HG03280 (cell line): ENCODE data around the gene OR2T2.
"Not testable (repeated sequence)": the region's sequence is repeated elsewhere in the genome, so short reads cannot be mapped to it uniquely, and the experiment has no call there.

Source experiments
- ATAC-seq: cut with Tn5 transposase; IDR thresholded peaks from one replicate; pipeline ENCODE4 v1.9.1; 2021; ENCODE audit warnings: mild to moderate bottlenecking, moderate library complexity; ENCODE audit not compliant: unreplicated experiment

The OR2T2 gene

DNA sequence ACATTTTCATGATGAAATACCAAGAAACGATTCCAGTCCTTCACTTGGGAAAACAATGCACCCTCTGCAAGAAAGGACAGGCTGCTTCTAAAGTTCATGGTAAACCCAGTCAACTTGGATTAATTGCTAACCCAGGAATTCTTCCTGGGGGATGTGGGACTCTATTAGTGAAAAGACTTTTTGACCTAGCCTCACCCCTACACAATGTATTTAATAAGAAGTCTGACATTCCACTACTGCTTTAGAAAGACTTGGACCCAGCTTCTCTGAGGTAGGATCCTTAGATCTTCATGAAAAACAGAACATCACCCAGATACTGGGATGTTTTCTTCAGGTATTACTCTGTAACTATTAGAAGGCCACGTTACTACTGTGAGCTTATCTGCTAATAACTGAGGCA lies at the start of gene OR2T2:
OR2T2 (plus strand) TSS at position 239 of the 400 bp plus-strand sequence. CDS start 7,161 bp downstream, outside the sequence.
- not testable (repeated sequence) for ATAC-seq

DNA sequence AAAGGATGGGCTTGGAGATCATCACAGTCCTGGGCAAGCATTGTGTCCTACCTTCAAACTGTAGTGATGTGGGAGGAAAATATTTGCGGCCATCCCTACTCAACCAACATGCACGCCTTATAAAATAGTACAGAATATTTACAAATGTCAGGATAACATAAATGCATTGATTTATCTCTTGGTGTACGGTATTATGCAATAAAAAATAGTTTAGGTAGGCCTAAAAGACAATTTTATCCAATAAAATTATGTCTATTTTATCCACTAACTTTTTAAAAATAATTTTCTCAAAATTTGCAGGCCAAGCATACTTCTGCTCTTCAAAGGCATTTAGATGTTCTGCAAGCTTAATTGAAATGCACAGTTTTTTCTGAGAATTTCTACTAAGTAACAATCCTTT lies 42.7 kb upstream of the OR2T2 start, which contains the start of gene OR2T1:
OR2T1 (plus strand) TSS at position 301 of the 400 bp plus-strand sequence. CDS start 3,100 bp downstream, outside the sequence.
- ATAC-seq = no peak

DNA sequence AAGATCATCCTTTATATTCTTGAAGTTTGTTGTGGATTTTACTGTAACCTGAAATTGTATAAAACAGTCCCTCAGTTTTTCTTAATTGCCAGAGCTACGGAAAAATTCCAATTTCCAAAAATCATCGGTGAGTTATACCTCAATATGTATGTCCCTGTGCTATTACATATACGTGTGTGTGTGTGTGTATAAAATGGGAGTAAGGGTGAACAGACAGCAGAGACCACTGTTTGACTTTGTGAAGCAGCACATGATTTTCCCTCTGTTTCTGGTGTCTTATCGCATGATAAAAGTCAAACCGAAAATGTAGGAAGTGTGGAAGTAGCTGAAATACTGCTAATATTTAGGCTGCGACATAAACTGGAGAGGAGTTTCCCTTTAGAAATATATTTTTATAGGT lies 41.4 kb upstream of the OR2T2 start:
- ATAC-seq = no peak

DNA sequence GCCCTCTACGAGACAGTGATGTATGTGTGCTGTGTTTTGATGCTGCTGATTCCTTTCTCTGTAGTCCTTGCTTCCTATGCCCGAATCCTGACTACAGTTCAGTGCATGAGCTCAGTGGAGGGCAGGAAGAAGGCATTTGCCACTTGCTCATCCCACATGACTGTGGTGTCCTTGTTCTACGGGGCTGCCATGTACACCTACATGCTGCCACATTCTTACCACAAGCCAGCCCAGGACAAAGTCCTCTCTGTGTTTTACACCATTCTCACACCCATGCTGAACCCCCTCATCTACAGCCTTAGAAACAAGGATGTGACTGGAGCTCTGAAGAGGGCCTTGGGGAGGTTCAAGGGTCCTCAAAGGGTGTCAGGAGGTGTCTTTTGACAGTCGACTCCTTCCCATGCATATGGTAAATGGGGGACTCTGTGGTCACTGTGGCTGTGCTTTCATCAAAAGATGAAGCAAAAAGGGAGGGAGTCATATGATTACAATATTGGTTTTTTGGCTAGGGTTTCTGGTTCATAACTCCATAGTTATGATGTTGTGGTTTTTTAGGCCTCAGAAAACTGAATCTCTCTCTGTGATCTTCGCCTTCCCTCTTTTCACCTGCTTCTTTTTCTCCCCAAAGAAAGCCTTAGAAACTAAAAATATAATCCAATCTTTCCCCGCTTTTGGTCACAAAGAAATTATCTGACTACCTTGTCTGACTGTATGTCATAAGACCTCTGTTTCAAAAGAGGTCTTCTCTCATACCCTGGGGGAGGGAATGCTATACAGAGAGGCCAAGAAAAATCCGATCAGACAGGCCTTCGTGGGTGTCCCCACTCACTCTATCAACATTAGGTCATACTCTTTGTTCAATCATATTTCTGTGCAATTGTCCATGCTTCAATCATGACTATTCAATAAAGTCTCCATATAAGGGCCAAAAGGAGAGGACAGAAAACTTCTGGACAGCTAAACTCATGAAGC lies 38.4 kb upstream of the OR2T2 start:
- ATAC-seq = no peak

GRCh38 chr1:248416226-248416625 lies 29.2 kb upstream of the OR2T2 start:
- no peak for ATAC-seq

GRCh38 chr1:248417854-248418253 lies 27.6 kb upstream of the OR2T2 start:
- no peak for ATAC-seq

- ATAC-seq = no peak
Observed at GRCh38 chr1:248421384-248421783, 24.1 kb upstream of the OR2T2 start.

- ATAC-seq = peak; percentile 46
Observed at GRCh38 chr1:248427526-248428191, 17.8 kb upstream of the OR2T2 start.

GRCh38 chr1:248428192-248428533 lies 17.3 kb upstream of the OR2T2 start:
- ATAC-seq = peak; percentile 86

DNA sequence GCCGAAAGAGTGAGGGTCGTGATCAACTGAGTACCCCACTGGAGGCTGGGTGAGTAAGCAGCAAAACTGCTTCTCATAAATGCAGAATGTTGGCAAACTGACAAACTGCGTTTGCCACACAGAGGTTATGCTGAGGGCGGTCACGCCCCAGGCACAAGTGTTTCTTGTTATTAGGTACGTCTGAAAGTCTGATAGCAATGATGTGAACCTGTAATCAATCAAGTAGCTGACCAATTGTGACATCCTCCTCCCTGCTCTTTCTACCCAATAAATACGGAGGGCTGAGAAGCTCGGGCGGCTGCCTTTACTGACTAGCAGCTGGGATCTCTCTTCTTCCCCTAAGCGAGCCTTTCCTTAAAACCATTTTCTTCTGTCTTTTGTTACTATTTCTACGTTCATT lies 13.8 kb upstream of the OR2T2 start:
- ATAC-seq = not testable (repeated sequence)

DNA sequence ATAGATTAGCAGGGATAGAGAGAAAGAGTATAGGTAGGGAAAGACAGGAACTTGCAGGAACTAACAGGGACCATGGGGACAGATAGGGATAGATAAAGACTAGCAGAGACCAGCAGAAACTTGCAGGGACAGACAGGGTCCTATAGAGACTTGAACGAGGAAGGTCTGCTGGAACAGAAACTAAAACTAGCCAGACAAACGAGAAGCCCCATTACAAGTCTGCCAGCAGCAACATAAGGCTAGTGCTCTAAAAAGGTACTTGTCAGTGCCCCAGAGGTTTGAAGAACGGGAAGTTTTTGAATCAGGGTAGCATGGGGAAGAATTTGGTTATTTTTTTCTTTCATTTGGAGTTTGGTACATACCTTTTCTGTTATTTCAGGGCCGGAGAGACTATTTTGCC lies 13.2 kb upstream of the OR2T2 start:
- not testable (repeated sequence) for ATAC-seq

DNA sequence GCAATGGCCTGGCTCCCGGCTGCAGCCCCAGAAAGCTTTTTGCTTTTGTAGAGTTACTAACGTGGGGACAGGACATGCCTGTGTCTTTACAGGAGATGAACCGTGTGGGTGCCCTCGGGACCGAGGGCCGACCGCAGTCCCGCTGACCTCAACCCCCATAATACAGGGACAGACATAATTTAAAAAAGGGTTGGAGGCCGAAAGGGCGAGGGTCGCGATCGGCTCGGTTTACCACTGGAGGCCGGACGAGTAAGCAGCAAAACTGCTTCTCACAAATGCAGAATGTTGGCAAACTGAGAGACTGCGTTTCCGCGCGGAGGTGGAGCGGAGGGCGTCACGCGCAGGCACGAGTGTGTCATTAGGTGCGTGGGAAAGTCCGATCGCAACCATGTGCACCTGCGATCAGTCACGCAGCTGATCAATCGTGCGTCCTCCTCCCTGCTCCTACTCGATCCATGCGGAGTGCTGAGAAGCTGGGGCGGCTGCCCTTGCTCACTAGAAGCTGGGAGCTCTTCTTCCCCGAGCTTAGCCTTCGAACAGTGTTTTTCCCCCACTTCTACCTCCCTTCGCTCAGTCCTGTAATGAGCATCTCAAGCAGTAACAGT lies 11.5 kb upstream of the OR2T2 start:
- not testable (repeated sequence) for ATAC-seq

DNA sequence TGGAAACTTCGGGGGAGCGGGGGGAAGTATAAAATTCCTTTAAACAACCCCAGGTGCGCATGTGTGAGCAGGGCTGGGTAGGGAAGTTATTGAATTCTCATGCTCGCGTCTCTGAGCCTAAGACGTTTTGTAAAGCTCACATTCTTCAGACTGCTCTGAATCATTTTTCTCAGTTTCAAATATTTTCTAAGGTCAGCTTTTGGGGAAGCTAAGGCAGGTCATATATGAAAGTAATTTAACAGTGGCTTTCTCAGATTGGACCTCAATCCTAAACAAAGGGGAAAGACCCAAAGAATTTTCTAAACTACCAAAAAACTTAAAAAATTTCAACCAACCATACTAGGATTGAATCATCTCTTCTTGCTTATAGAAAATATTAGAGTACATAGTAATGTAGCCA lies 10.5 kb upstream of the OR2T2 start:
- peak; percentile 41 for ATAC-seq

DNA sequence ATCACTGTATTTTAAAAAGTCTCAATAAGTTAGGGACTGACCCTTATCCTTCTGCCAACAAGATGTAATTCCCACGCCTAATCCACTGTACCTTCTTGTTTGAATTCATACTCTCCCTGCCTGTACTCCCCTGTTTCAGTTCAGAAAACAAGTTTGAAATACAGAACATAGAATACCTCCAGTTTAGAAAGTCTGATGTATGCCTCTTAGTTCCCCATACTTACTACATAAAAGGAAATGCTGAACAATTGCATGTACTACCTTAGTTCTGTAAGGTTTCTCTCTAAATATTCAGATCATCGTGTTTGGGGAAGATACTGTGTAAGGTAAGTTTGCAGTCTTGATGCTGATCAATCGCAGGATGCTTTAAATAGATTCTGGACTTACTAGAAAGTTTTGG lies 9.1 kb upstream of the OR2T2 start:
- ATAC-seq = peak; percentile 58

GRCh38 chr1:248438668-248439067 lies 6.8 kb upstream of the OR2T2 start:
- not testable (repeated sequence) for ATAC-seq

- not testable (repeated sequence) for ATAC-seq
Observed at GRCh38 chr1:248439283-248439682, 6.2 kb upstream of the OR2T2 start.

DNA sequence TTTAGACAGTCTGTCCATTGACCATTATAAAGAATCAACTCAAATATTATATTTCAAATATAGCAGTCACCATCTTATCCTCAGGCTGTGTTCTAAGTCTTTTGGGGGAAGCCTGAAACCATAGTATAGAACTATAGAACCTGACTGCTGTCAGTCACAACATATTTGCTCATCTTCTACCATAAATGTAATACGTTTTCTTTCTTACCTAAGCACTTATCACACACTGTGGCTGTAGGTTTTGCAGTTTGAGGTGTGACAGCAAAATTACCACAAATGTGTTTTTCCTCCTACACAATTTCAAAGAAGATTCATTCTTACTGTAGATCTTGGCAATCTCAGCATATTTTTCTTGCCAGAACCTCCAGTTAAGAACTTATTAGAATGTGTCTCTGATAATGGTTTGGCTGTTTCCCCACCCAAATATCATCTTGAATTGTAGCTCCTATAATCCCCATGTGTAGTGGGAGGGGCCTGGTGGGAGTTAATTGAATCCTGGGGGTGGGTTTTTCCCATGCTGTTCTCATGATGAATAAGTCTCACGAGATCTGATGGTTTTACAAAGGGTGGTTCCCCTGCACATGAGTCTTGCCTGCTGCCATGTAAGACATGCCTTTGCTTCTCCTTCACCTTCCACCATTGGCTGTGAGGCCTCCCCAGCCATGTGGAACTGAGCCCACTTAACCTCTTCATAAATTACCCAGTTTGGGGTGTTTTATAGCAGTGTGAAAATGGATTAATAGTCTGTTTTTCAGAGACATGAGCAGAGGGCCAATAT lies 2.7 kb upstream of the OR2T2 start:
- ATAC-seq = not testable (repeated sequence)

GRCh38 chr1:248444603-248445002 lies 834 bp upstream of the OR2T2 start:
- not testable (repeated sequence) for ATAC-seq

DNA sequence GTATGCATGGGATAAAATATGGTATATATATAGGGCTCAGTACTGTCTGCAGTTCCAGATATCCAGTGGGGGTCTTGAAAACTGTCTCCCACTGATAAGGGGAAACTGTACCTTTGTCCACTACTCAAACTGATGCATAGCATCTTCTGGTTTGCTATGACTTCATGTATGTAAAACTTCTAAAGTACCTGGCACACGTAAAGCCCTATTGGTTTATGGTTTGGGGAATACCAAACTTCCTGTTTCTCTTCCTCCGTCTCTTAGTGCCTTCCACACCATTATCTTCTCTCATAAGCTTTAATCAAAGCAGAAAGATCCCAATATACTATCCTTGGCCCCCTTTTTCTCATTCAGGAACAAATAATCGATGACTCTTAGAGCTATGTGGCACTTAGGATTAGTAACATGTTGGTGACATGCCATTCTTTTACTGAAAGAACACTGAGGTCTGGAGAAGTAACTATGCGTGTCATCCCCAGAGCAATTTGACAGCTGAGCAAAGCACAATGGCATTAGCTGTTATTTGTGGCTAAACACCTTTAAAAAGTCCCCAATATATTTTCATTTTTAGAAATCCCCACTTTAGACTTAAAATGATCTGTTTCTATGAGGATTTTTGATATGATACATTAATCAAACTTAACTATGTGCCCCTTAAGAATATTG lies 3.1 kb downstream of the OR2T2 start:
- peak; percentile 52 for ATAC-seq

- not testable (repeated sequence) for ATAC-seq
Observed at GRCh38 chr1:248449821-248450465, 4.5 kb downstream of the OR2T2 start.
